Right lung (tissue), 5 donors: ENCODE results near the gene POU2AF1. TPM values are rescaled to one million over a fixed set of nuclear protein-coding genes. Genes with fewer than 3 reads are reported as not detected.

Source experiments
- DNase-seq, 2 donors: peaks; one replicate each; pipeline ENCODE4 v3.0.0-alpha.2; 2013
- polyA plus RNA-seq, 5 donors: library from polyadenylated mRNA; unstranded; fragments of 120-200 nt; gene quantifications; one replicate each; pipeline versions ENCODE4 v1.2.1 to v1.2.3, GENCODE V29; 2013; ENCODE audit warnings: inconsistent platforms in 1 of 5, low replicate concordance in 1 of 5; ENCODE audit not compliant: insufficient read length in 5 of 5, insufficient read depth in 1 of 5

POU2AF1 gene
- polyA plus RNA-seq, 5 donors, result 0.33 to 1.1 (median 0.91) TPM

- no peak for DNase-seq
Observed at GRCh38 chr11:111387363-111387762, 8.3 kb upstream of the POU2AF1 start.

- DNase-seq, result no peak
Observed at GRCh38 chr11:111386611-111387150, 7.6 kb upstream of the POU2AF1 start.

GRCh38 chr11:111384494-111384893, 5.4 kb upstream of the POU2AF1 start:
- DNase-seq, result no peak

GRCh38 chr11:111382451-111382850, 3.4 kb upstream of the POU2AF1 start:
- no peak for DNase-seq

- DNase-seq, result no peak
Observed at GRCh38 chr11:111379602-111380136, 594 bp upstream of the POU2AF1 start.

GRCh38 chr11:111378185-111378860, 752 bp downstream of the POU2AF1 start:
- no peak for DNase-seq

GRCh38 chr11:111376181-111376871, 2.7 kb downstream of the POU2AF1 start:
- no peak for DNase-seq

- no peak for DNase-seq
Observed at GRCh38 chr11:111373590-111373989, 5.5 kb downstream of the POU2AF1 start.

- DNase-seq, result no peak
Observed at GRCh38 chr11:111372538-111372937, 6.5 kb downstream of the POU2AF1 start.

- DNase-seq, result no peak
Observed at GRCh38 chr11:111370902-111371578, 8.0 kb downstream of the POU2AF1 start.

- DNase-seq, result no peak
Observed at GRCh38 chr11:111370270-111370901, 8.7 kb downstream of the POU2AF1 start.

- DNase-seq, result no peak
Observed at GRCh38 chr11:111368285-111368560, 10.9 kb downstream of the POU2AF1 start.

- DNase-seq, result no peak
Observed at GRCh38 chr11:111367411-111368284, 11.4 kb downstream of the POU2AF1 start.

- DNase-seq, result no peak
Observed at GRCh38 chr11:111366560-111367410, 12.3 kb downstream of the POU2AF1 start.

- no peak for DNase-seq
Observed at GRCh38 chr11:111365722-111366559, 13.1 kb downstream of the POU2AF1 start.

- no peak for DNase-seq
Observed at GRCh38 chr11:111364503-111364902, 14.6 kb downstream of the POU2AF1 start.

GRCh38 chr11:111363985-111364384, 15.1 kb downstream of the POU2AF1 start:
- no peak for DNase-seq

GRCh38 chr11:111362887-111363411, 16.1 kb downstream of the POU2AF1 start:
- DNase-seq, result no peak

- DNase-seq, result no peak
Observed at GRCh38 chr11:111361874-111362273, 17.2 kb downstream of the POU2AF1 start.
